HG02943 (cell line): ENCODE data around the gene CELF2.

Source experiments
- ATAC-seq: cut with Tn5 transposase; IDR thresholded peaks from one replicate; pipeline ENCODE4 v1.9.1; 2021; ENCODE audit warnings: mild to moderate bottlenecking, low read depth, moderate library complexity; ENCODE audit not compliant: unreplicated experiment

CELF2 gene

GRCh38 chr10:11020548-11020942 is 2.9 kb downstream of the CELF2 start:
- no peak for ATAC-seq

GRCh38 chr10:11022213-11022612 is 4.5 kb downstream of the CELF2 start:
- no peak for ATAC-seq

- ATAC-seq = no peak
Observed at GRCh38 chr10:11023009-11023953, 5.6 kb downstream of the CELF2 start.

GRCh38 chr10:11024596-11024995 is 6.9 kb downstream of the CELF2 start:
- no peak for ATAC-seq

GRCh38 chr10:11025978-11026377 is 8.3 kb downstream of the CELF2 start:
- no peak for ATAC-seq

- ATAC-seq = no peak
Observed at GRCh38 chr10:11026773-11027172, 9.1 kb downstream of the CELF2 start.

- ATAC-seq = no peak
Observed at GRCh38 chr10:11034762-11035161, 17.1 kb downstream of the CELF2 start.

- ATAC-seq = no peak
Observed at GRCh38 chr10:11035301-11035991, 17.8 kb downstream of the CELF2 start.

GRCh38 chr10:11036424-11037011 is 18.8 kb downstream of the CELF2 start:
- no peak for ATAC-seq

- no peak for ATAC-seq
Observed at GRCh38 chr10:11037991-11038390, 20.3 kb downstream of the CELF2 start.

GRCh38 chr10:11042357-11042756 is 24.7 kb downstream of the CELF2 start:
- ATAC-seq = no peak

- ATAC-seq = no peak
Observed at GRCh38 chr10:11043039-11043438, 25.4 kb downstream of the CELF2 start.

- no peak for ATAC-seq
Observed at GRCh38 chr10:11043446-11044127, 25.9 kb downstream of the CELF2 start.

- no peak for ATAC-seq
Observed at GRCh38 chr10:11045487-11045886, 27.8 kb downstream of the CELF2 start.

GRCh38 chr10:11045995-11046775 is 28.5 kb downstream of the CELF2 start:
- no peak for ATAC-seq

GRCh38 chr10:11046776-11047160 is 29.1 kb downstream of the CELF2 start:
- ATAC-seq = no peak

- ATAC-seq = no peak
Observed at GRCh38 chr10:11048707-11049278, 31.1 kb downstream of the CELF2 start.

GRCh38 chr10:11049806-11050205 is 32.1 kb downstream of the CELF2 start:
- no peak for ATAC-seq
